HG03108 (cell line): ENCODE data around the gene NPNT.

ENCODE experiments used
- ATAC-seq: cut with Tn5 transposase; IDR thresholded peaks from one replicate; pipeline ENCODE4 v1.9.1; 2021; ENCODE audit warnings: moderate library complexity; ENCODE audit not compliant: unreplicated experiment

The NPNT gene

DNA sequence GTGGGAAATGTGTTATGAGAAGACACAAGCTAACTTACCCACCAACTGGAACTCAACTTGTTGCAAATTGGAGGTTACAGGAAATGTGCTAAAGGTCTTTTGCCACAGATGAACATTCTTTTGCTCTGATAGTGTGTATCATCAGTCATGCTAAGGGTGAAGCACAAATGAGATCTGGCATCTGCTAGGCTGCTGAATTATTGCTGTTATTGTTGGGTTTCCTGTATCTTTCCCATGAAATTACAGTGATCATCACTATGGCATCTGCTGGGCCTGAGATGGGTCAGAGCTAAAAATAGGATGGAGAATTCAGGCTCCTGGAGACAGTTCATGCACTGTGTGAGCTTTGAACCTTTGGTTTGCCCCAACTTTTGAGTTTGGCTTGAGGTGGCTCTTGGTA is 124.5 kb downstream of the NPNT start:
- no peak for ATAC-seq
